ENCODE measurements around the gene FAF1.
"Not testable (repeated sequence)": the region's sequence is repeated elsewhere in the genome, so short reads cannot be mapped to it uniquely, and the experiment has no call there.

FAF1 gene

GRCh38 chr1:50952566-50952965 lies 7.5 kb downstream of the FAF1 start:
- DNase-seq: not testable (repeated sequence)

- no peak for DNase-seq
These were observed 9.7 kb downstream of the FAF1 start for GRCh38 chr1:50950396-50950795.

GRCh38 chr1:50949286-50949982 lies 10.6 kb downstream of the FAF1 start:
- DNase-seq: no peak

- DNase-seq: no peak
These were observed 17.7 kb downstream of the FAF1 start for GRCh38 chr1:50942334-50942733.

- DNase-seq: no peak
These were observed 19.8 kb downstream of the FAF1 start for GRCh38 chr1:50940291-50940690.

- DNase-seq: no peak
These were observed 23.7 kb downstream of the FAF1 start for GRCh38 chr1:50936321-50936720.

- not testable (repeated sequence) for DNase-seq
These were observed 24.8 kb downstream of the FAF1 start for GRCh38 chr1:50935276-50935675.

GRCh38 chr1:50934838-50935237 lies 25.2 kb downstream of the FAF1 start:
- DNase-seq: no peak

- not testable (repeated sequence) for DNase-seq
These were observed 26.3 kb downstream of the FAF1 start for GRCh38 chr1:50933770-50934169.

- DNase-seq: not testable (repeated sequence)
These were observed 28.0 kb downstream of the FAF1 start for GRCh38 chr1:50932043-50932442.

GRCh38 chr1:50930965-50931737 lies 28.9 kb downstream of the FAF1 start:
- DNase-seq: peak; percentile 59 to 64 (median 61)

GRCh38 chr1:50930193-50930592 lies 29.9 kb downstream of the FAF1 start:
- no peak for DNase-seq

- DNase-seq: peak; percentile 24 to 74 (median 72)
These were observed 30.6 kb downstream of the FAF1 start for GRCh38 chr1:50929376-50929958.

- no peak for DNase-seq
These were observed 36.5 kb downstream of the FAF1 start for GRCh38 chr1:50923564-50923963.

GRCh38 chr1:50921029-50921428 lies 39.0 kb downstream of the FAF1 start:
- DNase-seq: no peak

GRCh38 chr1:50920409-50920808 lies 39.7 kb downstream of the FAF1 start:
- no peak for DNase-seq

GRCh38 chr1:50917138-50918137 lies 42.6 kb downstream of the FAF1 start:
- peak; percentile 40 to 64 (median 62) for DNase-seq

GRCh38 chr1:50915621-50916020 lies 44.4 kb downstream of the FAF1 start:
- DNase-seq: no peak

- DNase-seq: no peak
These were observed 46.1 kb downstream of the FAF1 start for GRCh38 chr1:50913954-50914353.

- not testable (repeated sequence) for DNase-seq
These were observed 49.7 kb downstream of the FAF1 start for GRCh38 chr1:50910356-50910755.

GRCh38 chr1:50907610-50908009 lies 52.5 kb downstream of the FAF1 start:
- DNase-seq: not testable (repeated sequence)

GRCh38 chr1:50906050-50906449 lies 54.0 kb downstream of the FAF1 start:
- not testable (repeated sequence) for DNase-seq

- no peak for DNase-seq
These were observed 57.6 kb downstream of the FAF1 start for GRCh38 chr1:50902419-50902818.

Measured in suppressor macrophage treated with lipopolysaccharide for 1 hour (primary cell).